Measurements from ENCODE around the gene MAP2K7. TPM values are rescaled to one million over a fixed set of nuclear protein-coding genes. Genes with fewer than 3 reads are reported as not detected.

MAP2K7 gene
- total RNA-seq, 2 experiments from 2014 or later, result 36.8 to 37.0 TPM

- Mint-ChIP-seq H3K36me3 (ENCODE audit: low read depth) (peaks cover 29% of the 10 kb centered on the region), H3K4me1 (ENCODE audit: low read depth) (peaks cover 17% of the 10 kb centered on the region), H3K27me3 (no peaks in the 10 kb centered on the region), H3K27ac (no peak overlapping the region), H3K4me3 (no peak overlapping the region), H3K9me3 (no peaks in the 10 kb centered on the region)
- intact Hi-C loops (cut with micrococcal nuclease), result no loop called here
- CTCF ChIA-PET, result interaction anchor here (1.4 kb wide), 1 partner anchor 13 kb away, joined by 4 read pairs; the partner anchor contains the start of gene SNAPC2
- no peak for ATAC-seq
- TF ChIP-seq, protein P1, sequence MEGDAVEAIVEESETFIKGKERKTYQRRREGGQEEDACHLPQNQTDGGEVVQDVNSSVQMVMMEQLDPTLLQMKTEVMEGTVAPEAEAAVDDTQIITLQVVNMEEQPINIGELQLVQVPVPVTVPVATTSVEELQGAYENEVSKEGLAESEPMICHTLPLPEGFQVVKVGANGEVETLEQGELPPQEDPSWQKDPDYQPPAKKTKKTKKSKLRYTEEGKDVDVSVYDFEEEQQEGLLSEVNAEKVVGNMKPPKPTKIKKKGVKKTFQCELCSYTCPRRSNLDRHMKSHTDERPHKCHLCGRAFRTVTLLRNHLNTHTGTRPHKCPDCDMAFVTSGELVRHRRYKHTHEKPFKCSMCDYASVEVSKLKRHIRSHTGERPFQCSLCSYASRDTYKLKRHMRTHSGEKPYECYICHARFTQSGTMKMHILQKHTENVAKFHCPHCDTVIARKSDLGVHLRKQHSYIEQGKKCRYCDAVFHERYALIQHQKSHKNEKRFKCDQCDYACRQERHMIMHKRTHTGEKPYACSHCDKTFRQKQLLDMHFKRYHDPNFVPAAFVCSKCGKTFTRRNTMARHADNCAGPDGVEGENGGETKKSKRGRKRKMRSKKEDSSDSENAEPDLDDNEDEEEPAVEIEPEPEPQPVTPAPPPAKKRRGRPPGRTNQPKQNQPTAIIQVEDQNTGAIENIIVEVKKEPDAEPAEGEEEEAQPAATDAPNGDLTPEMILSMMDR (IDR thresholded peaks at IDR 0.05), result no peak
- POLR2A ChIA-PET, result interaction anchor here (2.7 kb wide), 1 partner anchor 10 kb away, joined by 13 read pairs; no protein-coding TSS in a partner anchor
- DNase-seq, result no peak
These were observed 3.9 kb downstream of the MAP2K7 start for GRCh38 chr19:7907544-7907943.

DNA sequence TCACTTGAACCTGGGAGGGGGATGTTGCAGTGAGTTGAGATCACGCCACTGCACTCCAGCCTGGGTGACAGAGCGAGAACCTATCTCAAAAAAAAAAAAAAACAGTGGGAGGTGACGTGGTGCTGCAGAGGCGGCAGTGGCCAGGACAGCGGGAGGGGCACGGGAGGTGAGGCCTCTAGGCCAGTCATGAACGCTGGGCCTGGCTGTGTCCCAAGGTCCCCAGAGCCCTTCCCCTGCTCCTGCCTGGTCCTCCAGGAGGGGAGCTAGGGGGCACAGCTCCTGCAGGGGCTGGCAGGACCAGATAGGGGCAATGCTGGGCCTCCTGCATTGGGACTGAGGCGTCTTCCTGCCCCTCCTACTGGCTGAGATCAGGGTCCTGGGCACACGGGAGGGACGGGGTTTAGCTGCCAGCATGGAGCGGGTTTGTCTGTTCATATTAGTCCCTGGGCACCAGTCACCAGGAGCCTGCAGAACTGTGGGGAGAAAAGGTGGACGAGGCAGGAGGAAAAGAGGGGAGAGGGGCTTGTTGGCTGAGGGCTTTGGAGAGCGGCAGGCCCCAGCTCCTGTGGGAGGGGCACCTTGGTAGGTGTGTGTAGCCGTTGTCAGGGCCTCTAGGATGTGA is 4.5 kb downstream of the MAP2K7 start:
- Mint-ChIP-seq H3K27ac (no peak overlapping the region), H3K9me3 (no peaks in the 10 kb centered on the region), H3K4me3 (no peak overlapping the region), H3K27me3 (no peaks in the 10 kb centered on the region), H3K36me3 (ENCODE audit: low read depth) (peaks cover 34% of the 10 kb centered on the region), H3K4me1 (ENCODE audit: low read depth) (peaks cover 15% of the 10 kb centered on the region)
- DNase-seq (no peak), ATAC-seq (no peak)
- ChIA-PET CTCF (interaction anchor here (1.0 to 1.4 kb wide), 2 partner anchors 10 to 12 kb away, joined by 4 read pairs; partner anchors contain the start of gene SNAPC2), POLR2A (interaction anchor here (0.8 to 2.7 kb wide), 2 partner anchors 9 to 391 kb away, joined by 3 to 13 read pairs; no protein-coding TSS in a partner anchor)
- intact Hi-C loops (cut with micrococcal nuclease), result no loop called here
- TF ChIP-seq, protein P1 (IDR thresholded peaks at IDR 0.05), result no peak

DNA sequence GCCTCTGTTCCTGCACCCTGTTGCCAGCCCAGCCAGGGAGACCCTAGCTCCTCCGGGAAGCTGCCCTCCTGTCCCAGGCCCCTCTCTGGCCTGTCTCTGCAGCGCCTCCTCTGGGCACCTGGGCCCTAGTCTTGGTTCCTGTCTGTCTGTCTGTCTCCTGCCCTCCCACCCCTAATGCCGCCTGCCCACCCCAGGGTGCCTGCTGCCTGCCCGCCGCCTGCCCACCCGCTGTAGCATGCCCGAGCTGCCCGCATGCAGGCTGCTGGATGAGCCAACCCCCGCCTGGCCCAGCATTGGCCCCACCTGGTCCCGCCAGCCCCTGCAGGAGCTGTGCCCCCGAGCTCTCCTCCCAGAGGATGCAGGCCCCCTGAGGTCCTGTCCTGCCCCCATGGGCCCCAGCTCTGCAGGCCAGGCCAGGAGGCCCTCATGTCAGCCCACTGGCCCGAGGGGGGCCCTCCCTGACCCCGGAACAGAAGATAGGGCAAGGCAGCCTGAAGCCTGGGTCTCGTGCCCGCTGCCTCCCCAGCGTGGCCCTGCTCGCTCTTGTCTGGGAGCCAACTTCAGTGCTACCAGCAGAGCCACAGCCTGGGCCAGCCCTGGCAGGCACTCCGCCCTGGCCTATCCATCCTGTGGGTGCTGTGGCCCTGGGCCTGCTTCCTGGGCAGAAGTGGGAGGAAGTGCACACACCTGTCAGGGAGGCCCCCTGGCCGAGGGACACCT is 5.2 kb downstream of the MAP2K7 start:
- Mint-ChIP-seq H3K4me1 (ENCODE audit: low read depth) (peaks cover 15% of the 10 kb centered on the region), H3K4me3 (no peak overlapping the region), H3K27me3 (no peaks in the 10 kb centered on the region), H3K9me3 (no peaks in the 10 kb centered on the region), H3K27ac (no peak overlapping the region), H3K36me3 (ENCODE audit: low read depth) (peaks cover 34% of the 10 kb centered on the region)
- ChIA-PET CTCF (interaction anchor here (1.0 to 1.4 kb wide), 2 partner anchors 10 to 12 kb away, joined by 4 read pairs; partner anchors contain the start of gene SNAPC2), POLR2A (interaction anchor here (0.8 to 2.7 kb wide), 2 partner anchors 9 to 392 kb away, joined by 3 to 13 read pairs; no protein-coding TSS in a partner anchor)
- DNase-seq (no peak), ATAC-seq (no peak)
- intact Hi-C loops (cut with micrococcal nuclease), result no loop called here
- TF ChIP-seq, protein P1 (IDR thresholded peaks at IDR 0.05), result no peak

DNA sequence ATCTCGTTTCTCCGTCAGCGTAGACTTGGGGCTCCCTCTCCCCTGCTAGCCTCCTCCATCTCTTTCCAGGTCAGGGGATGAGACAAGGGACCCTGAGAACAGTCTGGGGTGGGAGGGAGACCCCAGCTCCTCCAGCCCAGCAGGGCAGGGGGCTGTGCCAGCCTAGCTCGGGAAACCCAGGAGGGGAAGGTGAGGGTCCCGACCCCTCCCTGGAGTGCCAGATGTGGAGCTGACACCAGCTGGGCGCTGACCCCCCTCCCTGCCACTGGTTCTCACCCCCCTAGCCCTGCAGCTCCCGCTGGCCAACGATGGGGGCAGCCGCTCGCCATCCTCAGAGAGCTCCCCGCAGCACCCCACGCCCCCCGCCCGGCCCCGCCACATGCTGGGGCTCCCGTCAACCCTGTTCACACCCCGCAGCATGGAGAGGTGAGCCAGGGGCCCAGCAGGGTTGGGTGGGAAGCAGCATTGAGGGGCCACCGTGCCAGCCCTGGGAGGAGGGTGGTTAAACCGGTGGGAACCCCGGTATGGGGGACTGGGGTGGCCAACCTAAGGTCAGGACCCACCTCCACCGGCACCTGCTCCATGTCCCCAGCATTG is 5.9 kb downstream of the MAP2K7 start:
- Mint-ChIP-seq H3K27me3 (no peaks in the 10 kb centered on the region), H3K27ac (no peak overlapping the region), H3K4me3 (no peak overlapping the region), H3K9me3 (no peaks in the 10 kb centered on the region), H3K36me3 (ENCODE audit: low read depth) (peaks cover 30% of the 10 kb centered on the region), H3K4me1 (ENCODE audit: low read depth) (peaks cover 14% of the 10 kb centered on the region)
- TF ChIP-seq, protein P1 (IDR thresholded peaks at IDR 0.05), result no peak
- ATAC-seq (no peak), DNase-seq (no peak)
- intact Hi-C loops (cut with micrococcal nuclease), result no loop called here
- ChIA-PET CTCF (interaction anchor here (1.1 kb wide), 1 partner anchor 40 kb away, joined by 3 read pairs; no protein-coding TSS in a partner anchor), POLR2A (interaction anchor here (0.8 to 2.7 kb wide), 2 partner anchors 8 to 392 kb away, joined by 3 to 13 read pairs; no protein-coding TSS in a partner anchor)
